ENCODE data around the gene ZNF653. TPM values are rescaled to one million over a fixed set of nuclear protein-coding genes. Genes with fewer than 3 reads are reported as not detected.

Gene ZNF653
- total RNA-seq, 1 experiment from 2014 or later = 8.8 TPM

DNA sequence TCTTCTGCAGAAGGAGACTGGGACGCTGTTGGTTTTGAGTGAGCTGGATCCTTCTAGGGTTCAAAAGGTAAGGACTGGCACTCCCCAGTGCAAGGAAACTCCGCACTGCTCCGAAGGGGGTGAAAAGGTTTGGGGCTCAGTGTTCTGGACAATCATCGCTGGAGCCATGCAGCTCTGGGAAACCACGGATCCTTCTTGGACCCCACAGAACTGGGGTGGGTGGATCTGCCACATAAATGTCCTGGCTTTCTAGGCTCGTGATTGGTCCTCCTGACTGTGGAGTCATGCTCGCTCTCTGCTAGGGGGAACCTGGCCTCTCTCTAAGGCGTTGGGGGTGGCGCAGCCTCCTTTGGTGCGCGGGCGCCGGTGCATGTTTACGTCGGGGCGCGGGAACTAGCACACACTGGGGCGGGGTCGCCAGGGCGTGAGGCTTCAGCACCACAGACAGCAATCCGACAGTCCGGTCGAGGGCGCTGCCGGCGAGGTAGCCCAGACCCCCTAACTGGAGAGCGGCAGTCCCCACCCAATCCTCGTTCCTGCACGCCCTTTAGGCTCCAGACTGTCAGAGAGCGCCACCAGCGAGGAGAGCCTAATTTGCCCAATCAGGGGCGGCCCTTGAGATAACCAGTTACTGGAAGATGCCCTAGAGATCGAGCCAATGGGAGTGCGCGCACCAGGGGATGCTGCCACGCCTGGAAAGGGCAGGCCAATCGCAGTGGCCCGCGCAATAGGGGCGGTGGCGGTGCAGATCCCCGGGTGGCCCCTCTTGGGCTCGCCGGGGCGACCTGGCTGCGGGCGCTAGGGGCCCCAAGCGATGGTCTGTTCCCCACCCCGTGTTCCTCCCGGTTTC lies 23.9 kb downstream of the ZNF653 start:
- peaks cover 26% of the 10 kb centered on the region for H3K36me3 Mint-ChIP-seq (ENCODE audit: insufficient read depth, unreplicated experiment)
- H3K9me3 Mint-ChIP-seq (ENCODE audit: low read depth, unreplicated experiment) = no peaks in the 10 kb centered on the region
- CTCF ChIA-PET = interaction anchor here (1.0 kb wide), 2 partner anchors 77 to 188 kb away, joined by 3 to 5 read pairs; partner anchors contain the start of gene ELOF1
- intact Hi-C loops (cut with micrococcal nuclease; ENCODE audit: unreplicated experiment) = no loop called here
- DNase-seq = no peak
- H3K27me3 Mint-ChIP-seq (ENCODE audit: unreplicated experiment) = peaks cover 17% of the 10 kb centered on the region
- H3K4me1 Mint-ChIP-seq (ENCODE audit: low read depth, unreplicated experiment) = no peaks in the 10 kb centered on the region
- TF ChIP-seq, protein P1, sequence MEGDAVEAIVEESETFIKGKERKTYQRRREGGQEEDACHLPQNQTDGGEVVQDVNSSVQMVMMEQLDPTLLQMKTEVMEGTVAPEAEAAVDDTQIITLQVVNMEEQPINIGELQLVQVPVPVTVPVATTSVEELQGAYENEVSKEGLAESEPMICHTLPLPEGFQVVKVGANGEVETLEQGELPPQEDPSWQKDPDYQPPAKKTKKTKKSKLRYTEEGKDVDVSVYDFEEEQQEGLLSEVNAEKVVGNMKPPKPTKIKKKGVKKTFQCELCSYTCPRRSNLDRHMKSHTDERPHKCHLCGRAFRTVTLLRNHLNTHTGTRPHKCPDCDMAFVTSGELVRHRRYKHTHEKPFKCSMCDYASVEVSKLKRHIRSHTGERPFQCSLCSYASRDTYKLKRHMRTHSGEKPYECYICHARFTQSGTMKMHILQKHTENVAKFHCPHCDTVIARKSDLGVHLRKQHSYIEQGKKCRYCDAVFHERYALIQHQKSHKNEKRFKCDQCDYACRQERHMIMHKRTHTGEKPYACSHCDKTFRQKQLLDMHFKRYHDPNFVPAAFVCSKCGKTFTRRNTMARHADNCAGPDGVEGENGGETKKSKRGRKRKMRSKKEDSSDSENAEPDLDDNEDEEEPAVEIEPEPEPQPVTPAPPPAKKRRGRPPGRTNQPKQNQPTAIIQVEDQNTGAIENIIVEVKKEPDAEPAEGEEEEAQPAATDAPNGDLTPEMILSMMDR (IDR thresholded peaks at IDR 0.05; ENCODE audit: unreplicated experiment) = no peak
- H3K4me3 Mint-ChIP-seq (ENCODE audit: low read depth, unreplicated experiment) = peak overlapping the region; percentile 52
- H3K27ac Mint-ChIP-seq (ENCODE audit: unreplicated experiment) = no peak overlapping the region
- no TSS peak for BruUV-seq (replicated peaks)

DNA sequence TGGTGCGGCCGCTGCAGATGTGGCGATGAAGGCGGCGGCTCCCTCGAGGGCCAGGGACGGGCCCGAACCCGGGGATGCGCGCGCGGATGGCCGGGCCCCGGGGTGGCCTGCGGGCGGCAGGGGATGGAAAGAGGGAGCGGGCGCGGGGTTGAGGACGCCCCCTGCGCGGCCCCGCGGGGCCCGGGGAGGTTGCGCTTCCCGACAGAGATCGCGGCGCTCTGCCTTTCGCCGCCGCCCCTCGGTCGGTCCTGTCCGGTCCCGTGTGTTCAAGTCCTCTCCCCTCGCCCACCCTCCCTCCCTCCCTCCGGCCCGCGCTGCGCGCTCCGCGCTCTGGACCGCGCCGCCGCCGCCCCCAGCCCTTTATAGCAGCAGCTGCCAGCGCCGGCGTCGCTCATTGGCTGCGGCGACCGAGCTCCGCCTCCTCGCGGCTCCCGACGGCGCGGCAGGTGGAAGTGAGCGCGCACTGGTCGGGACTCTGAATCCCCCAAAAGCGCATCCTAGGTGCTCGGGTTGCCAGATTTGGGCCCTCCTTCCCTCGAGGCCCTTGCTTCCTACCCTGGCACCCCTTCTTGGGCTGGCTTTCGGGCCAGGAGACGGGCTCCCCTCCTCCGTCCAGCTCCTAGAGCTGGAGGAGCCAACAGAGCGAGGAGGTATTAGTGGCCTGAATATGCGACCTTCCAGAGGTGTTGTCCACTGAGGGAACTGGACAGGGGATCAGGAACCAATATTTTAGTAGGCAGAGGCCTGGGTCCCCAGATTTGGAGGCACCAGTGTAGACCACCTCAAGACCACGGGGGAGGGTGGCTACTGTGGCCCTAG lies 24.7 kb downstream of the ZNF653 start, which contains the start of gene ELAVL3:
TSS of gene ELAVL3 (minus strand) at position 332 of the 819 bp plus-strand sequence. CDS start 438 bp downstream, outside the sequence.
- CTCF ChIA-PET = no interaction called here
- BruUV-seq (replicated peaks) = no TSS peak

DNA sequence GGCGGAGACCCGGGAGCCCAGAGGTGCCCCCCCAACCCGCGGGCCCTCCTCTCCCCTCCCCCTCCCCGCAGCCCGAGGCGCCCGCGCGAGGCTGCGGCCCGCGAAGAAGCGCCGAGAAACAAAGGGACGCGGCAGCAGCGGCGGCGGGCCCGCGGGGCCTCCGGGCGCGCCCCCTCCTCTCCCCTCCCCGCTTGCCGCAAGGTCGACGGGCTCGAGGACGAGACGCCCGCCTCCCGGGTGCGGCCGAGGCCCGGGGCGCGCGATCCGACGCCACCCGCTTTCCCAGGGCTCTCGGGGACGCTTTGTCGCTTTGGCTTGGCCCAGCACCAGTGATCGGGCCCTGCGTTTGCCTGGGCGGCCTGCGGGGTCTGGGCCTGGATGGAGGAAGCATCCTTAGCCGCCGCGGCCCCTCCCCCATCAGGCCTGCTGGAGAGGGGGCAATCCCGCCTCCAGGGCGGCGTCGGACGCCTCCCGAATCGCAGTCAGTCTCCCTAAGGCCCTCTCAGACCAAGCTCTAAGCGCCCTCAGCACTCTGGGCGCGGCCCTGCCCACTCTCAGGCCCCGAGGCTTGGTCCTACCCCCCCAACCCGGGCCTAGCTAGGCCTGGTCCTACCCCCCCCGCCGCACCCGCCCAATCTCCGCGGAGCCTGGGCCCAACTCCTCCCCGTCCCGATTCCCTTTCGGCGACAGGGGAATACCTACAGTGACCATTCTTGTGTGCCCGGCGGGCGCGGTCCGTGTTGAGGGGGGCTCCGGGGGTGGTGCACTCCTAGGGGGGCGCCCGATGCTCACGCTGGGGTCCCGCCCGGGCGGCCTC lies 25.5 kb downstream of the ZNF653 start:
- H3K9me3 Mint-ChIP-seq (ENCODE audit: low read depth, unreplicated experiment) = no peaks in the 10 kb centered on the region
- CTCF ChIA-PET = no interaction called here

More for the DNA sequence above, 24.7 kb downstream of the ZNF653 start, which contains the start of gene ELAVL3:
- TF ChIP-seq, protein P1 (IDR thresholded peaks at IDR 0.05; ENCODE audit: unreplicated experiment) = no peak
- no peaks in the 10 kb centered on the region for H3K9me3 Mint-ChIP-seq (ENCODE audit: low read depth, unreplicated experiment)
- H3K27ac Mint-ChIP-seq (ENCODE audit: unreplicated experiment) = no peak within 1 kb of the TSS
- H3K4me3 Mint-ChIP-seq (ENCODE audit: low read depth, unreplicated experiment) = no peak within 1 kb of the TSS
- intact Hi-C loops (cut with micrococcal nuclease; ENCODE audit: unreplicated experiment) = no loop called here
- H3K4me1 Mint-ChIP-seq (ENCODE audit: low read depth, unreplicated experiment) = no peaks in the 10 kb centered on the region
- H3K27me3 Mint-ChIP-seq (ENCODE audit: unreplicated experiment) = peaks cover 17% of the 10 kb centered on the region
- DNase-seq = no peak
- H3K36me3 Mint-ChIP-seq (ENCODE audit: insufficient read depth, unreplicated experiment) = peaks cover 26% of the 10 kb centered on the region

More for the DNA sequence above, 25.5 kb downstream of the ZNF653 start:
- DNase-seq = no peak
- no TSS peak for BruUV-seq (replicated peaks)
- intact Hi-C loops (cut with micrococcal nuclease; ENCODE audit: unreplicated experiment) = no loop called here
- TF ChIP-seq, protein P1 (IDR thresholded peaks at IDR 0.05; ENCODE audit: unreplicated experiment) = no peak
- no peak overlapping the region for H3K4me3 Mint-ChIP-seq (ENCODE audit: low read depth, unreplicated experiment)
- no peak overlapping the region for H3K27ac Mint-ChIP-seq (ENCODE audit: unreplicated experiment)
- no peaks in the 10 kb centered on the region for H3K4me1 Mint-ChIP-seq (ENCODE audit: low read depth, unreplicated experiment)
- H3K27me3 Mint-ChIP-seq (ENCODE audit: unreplicated experiment) = peaks cover 17% of the 10 kb centered on the region
- peaks cover 25% of the 10 kb centered on the region for H3K36me3 Mint-ChIP-seq (ENCODE audit: insufficient read depth, unreplicated experiment)

Data from Calu3 (cell line).